GM19452 (cell line): ENCODE results near the gene MRGPRF.
"Not testable (repeated sequence)": the region's sequence is repeated elsewhere in the genome, so short reads cannot be mapped to it uniquely, and the experiment has no call there.

Experiments used
- ATAC-seq: cut with Tn5 transposase; IDR thresholded peaks from one replicate; pipeline ENCODE4 v1.9.1; 2021; ENCODE audit not compliant: unreplicated experiment

Gene MRGPRF

GRCh38 chr11:68989936-68990606 lies 23.0 kb downstream of the MRGPRF start:
- no peak for ATAC-seq

GRCh38 chr11:68988491-68988890 lies 24.6 kb downstream of the MRGPRF start:
- no peak for ATAC-seq

- no peak for ATAC-seq
Measured at GRCh38 chr11:68987211-68987610, 25.8 kb downstream of the MRGPRF start.

GRCh38 chr11:68983801-68984200 lies 29.2 kb downstream of the MRGPRF start:
- no peak for ATAC-seq

GRCh38 chr11:68982134-68982533 lies 30.9 kb downstream of the MRGPRF start:
- ATAC-seq = no peak

GRCh38 chr11:68980776-68981065 lies 32.3 kb downstream of the MRGPRF start, which contains the start of gene MRGPRD:
TSS of gene MRGPRD (minus strand) at chr11:68980986. CDS start at chr11:68980986, 0 bp downstream.
- no peak for ATAC-seq

- ATAC-seq = no peak
Measured at GRCh38 chr11:68979931-68980775, 32.9 kb downstream of the MRGPRF start.

- no peak for ATAC-seq
Measured at GRCh38 chr11:68978931-68979594, 34.0 kb downstream of the MRGPRF start.

- no peak for ATAC-seq
Measured at GRCh38 chr11:68978626-68978930, 34.5 kb downstream of the MRGPRF start.

GRCh38 chr11:68977781-68978625 lies 35.0 kb downstream of the MRGPRF start:
- no peak for ATAC-seq

- ATAC-seq = no peak
Measured at GRCh38 chr11:68976563-68976962, 36.5 kb downstream of the MRGPRF start.

GRCh38 chr11:68976095-68976494 lies 37.0 kb downstream of the MRGPRF start:
- no peak for ATAC-seq

GRCh38 chr11:68974421-68975194 lies 38.4 kb downstream of the MRGPRF start:
- no peak for ATAC-seq

GRCh38 chr11:68973706-68974105 lies 39.3 kb downstream of the MRGPRF start:
- ATAC-seq = not testable (repeated sequence)

- no peak for ATAC-seq
Measured at GRCh38 chr11:68973219-68973618, 39.8 kb downstream of the MRGPRF start.

- no peak for ATAC-seq
Measured at GRCh38 chr11:68970921-68971636, 42.0 kb downstream of the MRGPRF start.

GRCh38 chr11:68969386-68969785 lies 43.7 kb downstream of the MRGPRF start:
- ATAC-seq = no peak

- ATAC-seq = no peak
Measured at GRCh38 chr11:68968306-68969250, 44.5 kb downstream of the MRGPRF start.
